Neural progenitor cell (in vitro differentiated cells): ENCODE data around the gene GALNT17.

Experiments used
- EZH2 ChIP-seq: fragments of 200-600 bp; sonication (generic); IDR thresholded peaks from 2 replicates; pipeline ENCODE4 v1.6.1; 2017; ENCODE audit warnings: antibody characterized with exemption, mild to moderate bottlenecking, moderate library complexity
- EZH2phosphoT487 ChIP-seq: fragments of 200-600 bp; sonication (generic); IDR thresholded peaks from 2 replicates; pipeline ENCODE4 v1.6.1; 2017; ENCODE audit warnings: antibody characterized with exemption
- TF ChIP-seq, protein P1 (sequence below): fragments of 200-600 bp; sonication (generic); IDR thresholded peaks from 2 replicates; pipeline ENCODE4 v1.5.1; 2017; ENCODE audit warnings: antibody characterized with exemption, mild to moderate bottlenecking

DNA sequence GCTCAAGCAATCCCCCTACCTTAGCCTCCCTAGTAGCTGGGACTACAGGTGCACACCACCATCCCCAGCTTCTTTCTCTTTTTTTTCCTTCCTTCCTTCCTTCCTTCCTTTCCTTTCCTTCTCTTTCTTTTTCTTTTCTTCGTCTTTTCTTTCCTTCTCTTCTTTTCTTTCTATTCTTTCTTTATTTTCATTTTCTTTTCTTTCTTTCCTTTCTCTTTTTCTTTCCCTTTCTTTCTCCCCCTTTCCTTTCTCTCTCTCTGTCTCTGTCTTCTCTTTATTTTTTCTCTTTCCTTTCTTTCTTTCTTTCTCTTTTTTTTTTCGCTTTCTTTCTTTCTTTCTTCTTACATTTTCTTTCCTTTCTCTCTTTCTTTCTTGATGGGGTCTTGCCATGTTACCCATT, 621.3 kb downstream of the GALNT17 start:
- TF ChIP-seq, protein P1, sequence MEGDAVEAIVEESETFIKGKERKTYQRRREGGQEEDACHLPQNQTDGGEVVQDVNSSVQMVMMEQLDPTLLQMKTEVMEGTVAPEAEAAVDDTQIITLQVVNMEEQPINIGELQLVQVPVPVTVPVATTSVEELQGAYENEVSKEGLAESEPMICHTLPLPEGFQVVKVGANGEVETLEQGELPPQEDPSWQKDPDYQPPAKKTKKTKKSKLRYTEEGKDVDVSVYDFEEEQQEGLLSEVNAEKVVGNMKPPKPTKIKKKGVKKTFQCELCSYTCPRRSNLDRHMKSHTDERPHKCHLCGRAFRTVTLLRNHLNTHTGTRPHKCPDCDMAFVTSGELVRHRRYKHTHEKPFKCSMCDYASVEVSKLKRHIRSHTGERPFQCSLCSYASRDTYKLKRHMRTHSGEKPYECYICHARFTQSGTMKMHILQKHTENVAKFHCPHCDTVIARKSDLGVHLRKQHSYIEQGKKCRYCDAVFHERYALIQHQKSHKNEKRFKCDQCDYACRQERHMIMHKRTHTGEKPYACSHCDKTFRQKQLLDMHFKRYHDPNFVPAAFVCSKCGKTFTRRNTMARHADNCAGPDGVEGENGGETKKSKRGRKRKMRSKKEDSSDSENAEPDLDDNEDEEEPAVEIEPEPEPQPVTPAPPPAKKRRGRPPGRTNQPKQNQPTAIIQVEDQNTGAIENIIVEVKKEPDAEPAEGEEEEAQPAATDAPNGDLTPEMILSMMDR: no peak
- TF ChIP-seq EZH2 (no peak), EZH2phosphoT487 (no peak)
